MM.1S (cell line): ENCODE measurements around the gene DGCR6.
"Not testable (repeated sequence)": the region's sequence is repeated elsewhere in the genome, so short reads cannot be mapped to it uniquely, and the experiment has no call there.

Experiments used
- DNase-seq: peaks from one replicate; pipeline ENCODE4 v3.0.0-alpha.2; 2015
- H2AFZ ChIP-seq: fragments of 300-600 bp; sonication (generic); 2 replicates; pipeline ENCODE4 v1.6.0; 2016; ENCODE audit warnings: antibody characterized with exemption, low read length
- H3F3A ChIP-seq: fragments of 300-600 bp; sonication (generic); 2 replicates; pipeline ENCODE4 v1.6.1; 2016; ENCODE audit warnings: mild to moderate bottlenecking, antibody characterized with exemption, low read length, moderate library complexity, mixed read lengths; ENCODE audit not compliant: insufficient read depth
- H3K27ac ChIP-seq: fragments of 300-600 bp; sonication (generic); 2 replicates; pipeline ENCODE4 v1.5.1; 2016; ENCODE audit warnings: mild to moderate bottlenecking, low read length
- H3K27me3 ChIP-seq: fragments of 300-600 bp; sonication (generic); replicated peaks from 2 replicates; pipeline ENCODE4 v1.6.0; 2016; ENCODE audit warnings: low read length; ENCODE audit not compliant: insufficient read depth
- H3K36me3 ChIP-seq: fragments of 300-600 bp; sonication (generic); replicated peaks from 2 replicates; pipeline ENCODE4 v1.6.1; 2016; ENCODE audit warnings: mild to moderate bottlenecking, low read length, mixed read lengths; ENCODE audit not compliant: insufficient read depth
- H3K4me1 ChIP-seq: fragments of 300-600 bp; sonication (generic); 2 replicates; pipeline ENCODE4 v1.6.1; 2016; ENCODE audit warnings: low read length, mixed read lengths
- H3K4me2 ChIP-seq: fragments of 300-600 bp; sonication (generic); 2 replicates; pipeline ENCODE4 v1.6.0; 2016; ENCODE audit warnings: low read depth, low read length
- H3K4me3 ChIP-seq: fragments of 300-600 bp; sonication (generic); 2 replicates; pipeline ENCODE4 v1.5.1; 2016; ENCODE audit warnings: low read length, mixed read lengths
- H3K79me2 ChIP-seq: fragments of 300-600 bp; sonication (generic); 2 replicates; pipeline ENCODE4 v1.6.1; 2016; ENCODE audit warnings: mixed run types, low read length, mixed read lengths
- H3K9ac ChIP-seq: fragments of 300-600 bp; sonication (generic); 2 replicates; pipeline ENCODE4 v1.6.1; 2016; ENCODE audit warnings: low read length, mixed read lengths
- H3K9me2 ChIP-seq: fragments of 300-600 bp; sonication (generic); replicated peaks from 2 replicates; pipeline ENCODE4 v1.6.1; 2016; ENCODE audit warnings: mild to moderate bottlenecking, low read length, mixed read lengths; ENCODE audit not compliant: insufficient read depth
- H3K9me3 ChIP-seq: fragments of 300-600 bp; sonication (generic); replicated peaks from 2 replicates; pipeline ENCODE4 v1.6.1; 2016; ENCODE audit warnings: mild to moderate bottlenecking, low read length, mixed read lengths; ENCODE audit not compliant: insufficient read depth
- H4K20me1 ChIP-seq: fragments of 300-600 bp; sonication (generic); 2 replicates; pipeline ENCODE4 v1.6.1; 2016; ENCODE audit warnings: mild to moderate bottlenecking, low read length, moderate library complexity, mixed read lengths; ENCODE audit not compliant: insufficient read depth
- EZH2 ChIP-seq: fragments of 300-600 bp; sonication (generic); optimal IDR thresholded peaks from 2 replicates; pipeline ENCODE3; 2017; ENCODE audit warnings: low read depth, mild to moderate bottlenecking, antibody characterized with exemption, low read length, mixed read lengths
- EZH2phosphoT487 ChIP-seq: fragments of 300-600 bp; sonication (generic); IDR thresholded peaks from 2 replicates; pipeline ENCODE4 v1.6.1; 2018; ENCODE audit warnings: antibody characterized with exemption, low read length
- TF ChIP-seq, protein P1 (sequence below): fragments of 300-600 bp; sonication (generic); IDR thresholded peaks from 2 replicates; pipeline ENCODE4 v1.5.1; 2016; ENCODE audit warnings: antibody characterized with exemption, low read length, mixed read lengths

The DGCR6 gene

DNA sequence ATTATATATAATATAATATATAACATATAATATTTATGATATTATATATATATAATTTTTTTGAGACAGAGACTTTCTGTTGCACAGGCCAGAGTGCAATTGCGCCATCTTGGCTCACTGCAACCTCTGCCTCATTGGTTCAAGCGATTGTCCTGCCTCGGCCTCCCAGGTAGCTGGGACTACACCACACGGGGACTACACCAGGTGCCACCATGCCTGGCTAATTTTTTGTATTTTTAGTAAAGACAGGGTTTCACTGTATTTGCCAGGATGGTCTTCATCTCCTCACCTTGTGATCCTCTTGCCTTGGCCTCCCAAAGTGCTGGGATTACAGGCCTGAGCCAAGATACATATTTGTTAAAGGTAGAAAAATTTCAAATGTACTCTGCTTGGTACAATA lies 12.3 kb upstream of the DGCR6 start:
- H3K4me1 ChIP-seq, H3K9me2 ChIP-seq, H2AFZ ChIP-seq, H3K9ac ChIP-seq, H3K9me3 ChIP-seq, H3K4me2 ChIP-seq, H3K27ac ChIP-seq, H3K36me3 ChIP-seq, H3K79me2 ChIP-seq, H3K27me3 ChIP-seq, DNase-seq, H3K4me3 ChIP-seq, H3F3A ChIP-seq, H4K20me1 ChIP-seq: not testable (repeated sequence)

DNA sequence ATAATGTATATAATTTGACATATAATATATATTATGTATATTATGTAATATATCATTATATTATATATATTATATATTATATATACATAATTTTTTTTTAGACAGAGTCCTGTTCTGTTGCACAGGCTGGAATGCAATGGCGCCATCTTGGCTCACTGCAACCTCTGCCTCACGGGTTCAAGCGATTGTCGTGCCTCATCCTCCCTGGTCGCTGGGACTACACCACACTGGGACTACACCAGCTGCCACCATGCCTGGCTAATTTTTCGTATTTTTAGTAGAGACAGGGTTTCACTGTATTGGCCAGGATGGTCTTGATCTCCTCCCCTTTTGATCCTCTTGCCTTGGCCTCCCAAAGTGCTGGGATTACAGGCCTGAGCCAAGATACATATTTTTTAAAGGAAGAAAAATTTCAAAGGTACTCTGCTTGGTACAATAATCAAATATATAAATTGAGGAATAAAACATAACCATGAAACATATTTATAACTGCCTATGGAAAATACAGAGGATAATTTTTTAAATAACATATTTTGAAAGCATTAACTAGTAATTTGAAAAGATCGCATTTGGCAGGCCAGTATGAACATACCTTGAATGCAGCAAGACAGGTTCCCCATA lies 10.0 kb upstream of the DGCR6 start:
- H3F3A ChIP-seq, H2AFZ ChIP-seq, H3K4me2 ChIP-seq, H3K4me3 ChIP-seq, H3K36me3 ChIP-seq, H3K27ac ChIP-seq, H3K4me1 ChIP-seq, H3K27me3 ChIP-seq, H3K9ac ChIP-seq, H3K9me2 ChIP-seq, H3K79me2 ChIP-seq, DNase-seq, H3K9me3 ChIP-seq, H4K20me1 ChIP-seq: not testable (repeated sequence)

DNA sequence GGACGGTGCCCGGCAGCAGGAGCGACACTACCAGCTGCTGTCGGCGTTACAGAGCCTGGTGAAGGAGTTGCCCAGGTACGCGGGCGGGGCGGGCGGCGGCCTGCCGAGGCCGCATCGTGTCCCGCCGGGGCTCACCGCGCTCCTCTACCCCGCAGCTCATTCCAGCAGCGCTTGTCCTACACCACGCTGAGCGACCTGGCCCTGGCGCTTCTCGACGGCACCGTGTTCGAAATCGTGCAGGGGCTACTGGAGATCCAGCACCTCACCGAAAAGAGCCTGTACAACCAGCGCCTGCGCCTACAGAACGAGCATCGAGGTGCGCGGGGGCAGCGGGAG lies 258 bp downstream of the DGCR6 start:
- not testable (repeated sequence) for H3K4me3 ChIP-seq, DNase-seq, H4K20me1 ChIP-seq, H3K9me2 ChIP-seq, H3K4me1 ChIP-seq, H3K27me3 ChIP-seq, H2AFZ ChIP-seq, H3K79me2 ChIP-seq, H3K36me3 ChIP-seq, H3K9ac ChIP-seq, H3K9me3 ChIP-seq, H3K4me2 ChIP-seq, H3F3A ChIP-seq, H3K27ac ChIP-seq

DNA sequence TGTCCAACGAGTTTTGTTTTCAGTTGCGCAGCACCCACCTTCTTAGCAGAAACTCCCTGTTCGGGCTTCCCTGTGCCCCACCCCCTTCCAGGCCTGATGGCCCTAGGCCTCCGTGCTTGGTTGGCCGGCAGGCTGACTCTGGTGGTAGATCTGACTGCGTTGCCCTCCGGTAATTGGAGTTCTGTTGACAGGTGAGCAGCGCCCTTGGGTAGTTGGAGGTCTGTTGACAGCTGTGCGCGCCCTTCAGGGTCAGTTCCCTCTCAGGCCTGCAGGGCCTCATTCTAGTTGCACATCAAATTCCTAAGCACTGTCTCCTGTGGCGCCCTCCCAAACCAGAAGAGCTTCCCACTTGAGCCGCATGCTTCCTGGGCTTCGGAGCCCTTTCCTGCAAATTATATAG lies 776 bp downstream of the DGCR6 start:
- Histone ChIP-seq H3K9ac (no peak overlapping the region), H3K9me3 (no peaks in the 10 kb centered on the region), H3K27ac (no peak overlapping the region), H3K79me2 (no peaks in the 10 kb centered on the region), H3K27me3 (no peaks in the 10 kb centered on the region), H3K4me3 (no peak overlapping the region), H4K20me1 (no peaks in the 10 kb centered on the region), H3K9me2 (no peaks in the 10 kb centered on the region), H3F3A (no peaks in the 10 kb centered on the region), H3K36me3 (no peaks in the 10 kb centered on the region), H3K4me1 (no peaks in the 10 kb centered on the region), H2AFZ (no peak overlapping the region), H3K4me2 (no peak overlapping the region)
- TF ChIP-seq, protein P1, sequence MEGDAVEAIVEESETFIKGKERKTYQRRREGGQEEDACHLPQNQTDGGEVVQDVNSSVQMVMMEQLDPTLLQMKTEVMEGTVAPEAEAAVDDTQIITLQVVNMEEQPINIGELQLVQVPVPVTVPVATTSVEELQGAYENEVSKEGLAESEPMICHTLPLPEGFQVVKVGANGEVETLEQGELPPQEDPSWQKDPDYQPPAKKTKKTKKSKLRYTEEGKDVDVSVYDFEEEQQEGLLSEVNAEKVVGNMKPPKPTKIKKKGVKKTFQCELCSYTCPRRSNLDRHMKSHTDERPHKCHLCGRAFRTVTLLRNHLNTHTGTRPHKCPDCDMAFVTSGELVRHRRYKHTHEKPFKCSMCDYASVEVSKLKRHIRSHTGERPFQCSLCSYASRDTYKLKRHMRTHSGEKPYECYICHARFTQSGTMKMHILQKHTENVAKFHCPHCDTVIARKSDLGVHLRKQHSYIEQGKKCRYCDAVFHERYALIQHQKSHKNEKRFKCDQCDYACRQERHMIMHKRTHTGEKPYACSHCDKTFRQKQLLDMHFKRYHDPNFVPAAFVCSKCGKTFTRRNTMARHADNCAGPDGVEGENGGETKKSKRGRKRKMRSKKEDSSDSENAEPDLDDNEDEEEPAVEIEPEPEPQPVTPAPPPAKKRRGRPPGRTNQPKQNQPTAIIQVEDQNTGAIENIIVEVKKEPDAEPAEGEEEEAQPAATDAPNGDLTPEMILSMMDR = no peak
- no peak for TF ChIP-seq EZH2phosphoT487
- TF ChIP-seq EZH2 = no peak
- DNase-seq = no peak

DNA sequence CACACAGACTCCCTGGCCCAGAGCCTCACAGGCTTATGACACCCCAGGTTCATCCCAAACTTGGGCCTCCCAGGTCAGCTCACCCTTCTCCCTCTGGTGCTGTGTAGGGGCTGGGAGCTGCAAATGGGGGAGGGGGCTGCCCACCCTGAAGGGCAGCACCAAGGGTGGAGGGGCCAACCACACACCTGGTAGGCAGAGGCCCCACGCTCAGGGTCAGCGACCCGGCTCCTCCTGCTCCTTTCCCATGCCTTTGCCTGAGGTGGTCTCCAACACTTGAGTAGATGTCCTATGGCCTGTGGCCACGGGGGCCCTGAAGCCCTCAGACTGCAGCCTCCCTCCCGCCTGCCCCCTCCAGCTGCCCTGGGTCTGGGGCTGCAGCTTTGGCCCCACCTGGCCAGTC lies 3.4 kb downstream of the DGCR6 start:
- no peaks in the 10 kb centered on the region for H4K20me1 ChIP-seq
- H3F3A ChIP-seq = no peaks in the 10 kb centered on the region
- H3K79me2 ChIP-seq = no peaks in the 10 kb centered on the region
- H2AFZ ChIP-seq = no peak overlapping the region
- no peaks in the 10 kb centered on the region for H3K27me3 ChIP-seq
- H3K36me3 ChIP-seq = no peaks in the 10 kb centered on the region
- no peak overlapping the region for H3K27ac ChIP-seq
- no peak overlapping the region for H3K4me2 ChIP-seq
- DNase-seq = no peak
- H3K9me3 ChIP-seq = no peaks in the 10 kb centered on the region
- no peak overlapping the region for H3K4me3 ChIP-seq
- H3K9ac ChIP-seq = no peak overlapping the region
- no peaks in the 10 kb centered on the region for H3K9me2 ChIP-seq
- no peak for TF ChIP-seq EZH2phosphoT487
- no peaks in the 10 kb centered on the region for H3K4me1 ChIP-seq

DNA sequence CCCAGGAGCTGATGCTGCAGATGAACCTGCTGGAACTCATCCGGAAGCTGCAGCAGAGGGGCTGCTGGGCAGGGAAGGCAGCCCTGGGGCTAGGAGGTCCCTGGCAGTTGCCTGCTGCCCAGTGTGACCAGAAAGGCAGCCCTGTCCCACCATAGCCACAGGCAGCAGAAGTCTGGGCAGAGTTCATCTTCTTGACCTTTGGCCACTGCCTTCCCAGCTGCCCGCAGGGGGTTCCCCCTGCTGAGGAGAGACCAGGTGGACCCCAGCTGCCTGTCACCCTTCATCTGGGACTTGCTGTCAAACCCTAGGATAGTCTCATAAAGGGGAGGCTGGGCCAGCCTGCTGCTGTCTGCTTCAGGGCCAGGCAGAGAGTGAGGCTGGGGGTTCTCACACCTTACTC lies 5.4 kb downstream of the DGCR6 start:
- not testable (repeated sequence) for H3K79me2 ChIP-seq, H3K27ac ChIP-seq

DNA sequence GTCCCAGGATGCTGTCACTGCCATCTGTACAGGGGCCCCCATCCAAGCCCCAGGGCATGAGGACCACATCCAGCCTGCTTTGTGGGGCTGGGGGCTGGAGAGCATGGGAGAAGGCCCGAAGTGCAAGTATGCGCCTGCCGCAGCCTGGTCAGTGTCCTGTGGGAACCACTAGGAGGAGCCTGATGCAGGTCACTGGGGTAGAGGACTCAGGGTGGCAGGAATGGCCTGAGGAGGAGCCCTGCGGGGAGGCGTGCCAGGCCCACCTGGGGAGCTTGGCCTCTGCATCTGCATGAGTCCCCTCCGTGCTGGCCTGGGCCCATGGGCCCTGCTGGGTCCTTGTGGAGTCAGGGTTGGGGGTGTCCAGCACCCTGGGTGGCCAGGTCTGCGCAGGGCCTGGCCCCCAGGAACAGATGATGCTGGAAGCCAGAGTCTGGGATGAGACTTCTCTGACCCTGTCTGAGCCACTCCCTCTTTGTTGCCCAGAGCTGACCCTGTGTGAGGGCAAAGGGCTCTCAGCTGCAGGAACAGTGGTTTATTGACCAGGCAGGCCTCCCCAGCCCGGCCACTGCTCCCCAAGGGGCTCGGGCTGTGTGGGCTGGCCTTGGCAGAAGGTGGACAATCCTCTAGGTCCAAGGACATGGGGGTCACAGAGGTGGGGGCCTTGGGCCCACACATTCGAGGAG lies 6.3 kb downstream of the DGCR6 start:
- not testable (repeated sequence) for H3K36me3 ChIP-seq, H3K27me3 ChIP-seq, H3K4me3 ChIP-seq, H3K27ac ChIP-seq, H3K4me2 ChIP-seq, H3K9me3 ChIP-seq, DNase-seq, H4K20me1 ChIP-seq, H2AFZ ChIP-seq, H3K9ac ChIP-seq, H3K4me1 ChIP-seq, H3K9me2 ChIP-seq, H3K79me2 ChIP-seq, H3F3A ChIP-seq

More for the DNA sequence above, 5.4 kb downstream of the DGCR6 start:
- H3K9ac ChIP-seq, H2AFZ ChIP-seq, H4K20me1 ChIP-seq, H3K36me3 ChIP-seq, H3K4me2 ChIP-seq, H3K9me3 ChIP-seq, H3K27me3 ChIP-seq, H3K4me1 ChIP-seq, H3K4me3 ChIP-seq, H3K9me2 ChIP-seq, DNase-seq, H3F3A ChIP-seq: not testable (repeated sequence)
